Smooth muscle cell of the brain vasculature (primary cell): Measurements from ENCODE around the gene PRKN.
A peak's percentile ranks its signal among the peaks of the same experiment; 100 is the strongest.

Experiments
- DNase-seq: peaks from one replicate; pipeline ENCODE4 v3.0.0-alpha.2; 2012; ENCODE audit warnings: low read depth, low spot score

Gene PRKN

GRCh38 chr6:161422710-161423680 is 1304.6 kb downstream of the PRKN start:
- DNase-seq, result no peak

GRCh38 chr6:161418463-161418945 is 1309.1 kb downstream of the PRKN start:
- DNase-seq, result peak; percentile 90

GRCh38 chr6:161417717-161418462 is 1309.7 kb downstream of the PRKN start:
- peak; percentile 97 for DNase-seq

- no peak for DNase-seq
Measured at GRCh38 chr6:161415302-161415855, 1312.2 kb downstream of the PRKN start.

- DNase-seq, result no peak
Measured at GRCh38 chr6:161414707-161415106, 1312.9 kb downstream of the PRKN start.

GRCh38 chr6:161414180-161414579 is 1313.4 kb downstream of the PRKN start:
- DNase-seq, result no peak

GRCh38 chr6:161413355-161413771 is 1314.2 kb downstream of the PRKN start:
- DNase-seq, result no peak

- DNase-seq, result no peak
Measured at GRCh38 chr6:161412795-161413194, 1314.8 kb downstream of the PRKN start.

- DNase-seq, result no peak
Measured at GRCh38 chr6:161411265-161411944, 1316.2 kb downstream of the PRKN start.

GRCh38 chr6:161410736-161411135 is 1316.8 kb downstream of the PRKN start:
- no peak for DNase-seq

- no peak for DNase-seq
Measured at GRCh38 chr6:161410076-161410475, 1317.5 kb downstream of the PRKN start.

- no peak for DNase-seq
Measured at GRCh38 chr6:161409353-161409752, 1318.2 kb downstream of the PRKN start.

- no peak for DNase-seq
Measured at GRCh38 chr6:161408041-161408440, 1319.5 kb downstream of the PRKN start.

- DNase-seq, result no peak
Measured at GRCh38 chr6:161407581-161407980, 1320.0 kb downstream of the PRKN start.

GRCh38 chr6:161407115-161407514 is 1320.5 kb downstream of the PRKN start:
- DNase-seq, result no peak

- DNase-seq, result no peak
Measured at GRCh38 chr6:161406646-161407045, 1320.9 kb downstream of the PRKN start.

GRCh38 chr6:161405418-161405817 is 1322.1 kb downstream of the PRKN start:
- no peak for DNase-seq

GRCh38 chr6:161403717-161404116 is 1323.8 kb downstream of the PRKN start:
- no peak for DNase-seq

- DNase-seq, result no peak
Measured at GRCh38 chr6:161401587-161402309, 1325.8 kb downstream of the PRKN start.

- DNase-seq, result no peak
Measured at GRCh38 chr6:161400671-161401070, 1326.9 kb downstream of the PRKN start.

GRCh38 chr6:161396539-161396938 is 1331.0 kb downstream of the PRKN start:
- no peak for DNase-seq
